HepG2 (cell line): Measurements from ENCODE around the gene SMIM14. TPM values are rescaled to one million over a fixed set of nuclear protein-coding genes. Genes with fewer than 3 reads are reported as not detected.

Source experiments
- CENPX ChIP-seq: sonication (generic); formaldehyde crosslinking; IDR thresholded peaks from 2 replicates; pipeline ENCODE4 v1.9.0; 2021; ENCODE audit warnings: mild to moderate bottlenecking, missing genetic modification reagents, moderate library complexity
- DMAP1 ChIP-seq: IDR thresholded peaks from 2 replicates; pipeline ENCODE4 v1.6.1; 2016
- HDAC1 ChIP-seq: sonication (generic); formaldehyde crosslinking; IDR thresholded peaks from 2 replicates; pipeline ENCODE4 v1.5.1; 2020; ENCODE audit warnings: mild to moderate bottlenecking, missing genetic modification reagents
- HNRNPL ChIP-seq: fragments of 200-400 bp; formaldehyde crosslinking; IDR thresholded peaks from 2 replicates; pipeline ENCODE4 v1.6.1; 2017; ENCODE audit warnings: mild to moderate bottlenecking, low read depth, low read length
- MAFK ChIP-seq, 2 experiments: IDR thresholded peaks in 1 of 2; conservative IDR thresholded peaks in 1 of 2; 2 replicates each; pipeline ENCODE4 v1.6.1; 2011; ENCODE audit warnings: improper control_type of control experiment in 2 of 2, low read length in 2 of 2
- MATR3 ChIP-seq: sonication (generic); formaldehyde crosslinking; IDR thresholded peaks from 2 replicates; pipeline ENCODE4 v1.4.0; 2020; ENCODE audit warnings: missing genetic modification reagents
- MZF1 ChIP-seq: sonication (generic); formaldehyde crosslinking; IDR thresholded peaks from 2 replicates; pipeline ENCODE4 v1.8.1; 2023; ENCODE audit warnings: mild to moderate bottlenecking, missing genetic modification reagents, borderline replicate concordance
- RFX1 ChIP-seq: fragments of 450-650 bp; IDR thresholded peaks from 2 replicates; pipeline ENCODE4 v1.6.1; 2017
- SAP130 ChIP-seq: IDR thresholded peaks from 2 replicates; pipeline ENCODE4 v1.6.1; 2016; ENCODE audit warnings: low read depth
- SNRNP70 ChIP-seq: fragments of 200-400 bp; formaldehyde crosslinking; IDR thresholded peaks from 2 replicates; pipeline ENCODE4 v1.6.1; 2017; ENCODE audit warnings: mild to moderate bottlenecking, low read depth, low read length, moderate library complexity
- SRSF4 ChIP-seq: fragments of 200-400 bp; formaldehyde crosslinking; IDR thresholded peaks from one replicate; pipeline ENCODE4 v1.6.1; 2018; ENCODE audit warnings: mild to moderate bottlenecking, low read depth, low read length, moderate library complexity; ENCODE audit not compliant: poor library complexity, severe bottlenecking
- ZNF30 ChIP-seq: sonication (generic); formaldehyde crosslinking; IDR thresholded peaks from 2 replicates; pipeline ENCODE4 v1.5.0; 2020; ENCODE audit warnings: mild to moderate bottlenecking, missing genetic modification reagents
- ZNF432 ChIP-seq: sonication (generic); formaldehyde crosslinking; IDR thresholded peaks from 2 replicates; pipeline ENCODE4 v1.5.0; 2020; ENCODE audit warnings: missing genetic modification reagents, mild to moderate bottlenecking, borderline replicate concordance
- ZNF562 ChIP-seq: sonication (generic); formaldehyde crosslinking; IDR thresholded peaks from 2 replicates; pipeline ENCODE4 v1.8.0; 2022; ENCODE audit warnings: missing genetic modification reagents, borderline replicate concordance
- ZNF644 ChIP-seq: IDR thresholded peaks from 2 replicates; pipeline ENCODE4 v1.6.1; 2016; ENCODE audit warnings: low read depth
- ZNF660 ChIP-seq: sonication (generic); formaldehyde crosslinking; IDR thresholded peaks from 2 replicates; pipeline ENCODE4 v1.5.1; 2020; ENCODE audit warnings: mild to moderate bottlenecking, low read depth, missing genetic modification reagents, borderline replicate concordance
- ZNF678 ChIP-seq: sonication (generic); formaldehyde crosslinking; IDR thresholded peaks from 2 replicates; pipeline ENCODE4 v1.4.0; 2020; ENCODE audit warnings: mild to moderate bottlenecking, missing genetic modification reagents
- ZNF713 ChIP-seq: sonication (generic); formaldehyde crosslinking; IDR thresholded peaks from 2 replicates; pipeline ENCODE4 v1.4.0; 2020; ENCODE audit warnings: mild to moderate bottlenecking, missing genetic modification reagents
- polyA plus RNA-seq, 8 experiments: library from polyadenylated mRNA; depleted of rRNA in 3 of 8; stranded (reverse) in 7 of 8; unstranded in 1 of 8; fragments of >200 nt; fragmentation: Illumina TruSeq in 4 of 8; extraction: Trizol in 4 of 8; gene quantifications; 2 replicates each; pipeline versions ENCODE4 v1.2.1 to v1.2.3, GENCODE V29; 2011 to 2016; ENCODE audit warnings: low read depth in 4 of 8, missing spikeins in 1 of 8, mixed read lengths in 1 of 8; ENCODE audit not compliant: insufficient read depth in 1 of 8
- total RNA-seq, 5 experiments: library from RNA; depleted of rRNA; stranded (reverse); fragments of >200 nt; fragmentation: Illumina TruSeq; extraction: Trizol; gene quantifications; 2 replicates each; pipeline ENCODE4 v1.2.3, GENCODE V29; 2016; ENCODE audit warnings: low read depth in 1 of 5
- TF ChIP-seq, protein P1 (sequence below): sonication (generic); formaldehyde crosslinking; IDR thresholded peaks from 2 replicates; pipeline ENCODE4 v1.4.0; 2020; ENCODE audit warnings: missing genetic modification reagents, borderline replicate concordance
- TF ChIP-seq, protein P2 (sequence below): sonication (generic); formaldehyde crosslinking; IDR thresholded peaks from 2 replicates; pipeline ENCODE4 v1.5.0; 2020; ENCODE audit warnings: mild to moderate bottlenecking, missing genetic modification reagents
- TF ChIP-seq, protein P3 (sequence below): sonication (generic); formaldehyde crosslinking; IDR thresholded peaks from 2 replicates; pipeline ENCODE4 v1.5.0; 2020; ENCODE audit warnings: missing genetic modification reagents
- TF ChIP-seq, protein P4 (sequence below): sonication (generic); formaldehyde crosslinking; IDR thresholded peaks from 2 replicates; pipeline ENCODE4 v1.9.0; 2021; ENCODE audit warnings: missing genetic modification reagents, mild to moderate bottlenecking, borderline replicate concordance
- TF ChIP-seq, protein P5 (sequence below): IDR thresholded peaks from 2 replicates; pipeline ENCODE4 v1.6.1; 2016; ENCODE audit warnings: mild to moderate bottlenecking, missing biosample characterization, missing genetic modification reagents

The SMIM14 gene
- total and polyA plus RNA-seq, 2 of the 13 experiments (the other 11 are each of a cell fraction or from before 2014, with no cell fraction given): 16.3 to 28.1 TPM

DNA sequence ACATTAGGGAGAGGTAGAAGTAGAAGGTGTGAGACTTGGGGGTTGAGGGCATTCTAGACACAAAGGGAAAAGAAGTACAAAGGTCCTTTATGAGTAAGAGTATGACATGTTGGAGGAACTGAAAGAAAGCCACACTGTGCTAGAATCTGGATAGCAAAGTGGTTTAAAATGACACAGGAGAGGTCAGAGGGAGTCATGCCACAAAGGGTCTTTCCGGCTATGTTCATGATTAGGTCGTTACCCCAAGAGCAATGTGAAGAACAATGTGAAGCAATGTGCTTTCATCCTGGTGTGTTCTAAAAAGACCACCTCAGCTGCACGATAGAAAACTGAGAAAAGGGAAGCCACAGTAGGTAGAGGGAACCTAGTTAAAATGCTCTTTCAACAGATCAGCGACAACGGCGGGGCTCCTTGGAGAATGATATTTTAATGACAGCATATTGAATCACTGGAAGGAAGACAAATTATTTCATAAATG is 29.2 kb downstream of the SMIM14 start (continued):
- TF ChIP-seq, protein P1, sequence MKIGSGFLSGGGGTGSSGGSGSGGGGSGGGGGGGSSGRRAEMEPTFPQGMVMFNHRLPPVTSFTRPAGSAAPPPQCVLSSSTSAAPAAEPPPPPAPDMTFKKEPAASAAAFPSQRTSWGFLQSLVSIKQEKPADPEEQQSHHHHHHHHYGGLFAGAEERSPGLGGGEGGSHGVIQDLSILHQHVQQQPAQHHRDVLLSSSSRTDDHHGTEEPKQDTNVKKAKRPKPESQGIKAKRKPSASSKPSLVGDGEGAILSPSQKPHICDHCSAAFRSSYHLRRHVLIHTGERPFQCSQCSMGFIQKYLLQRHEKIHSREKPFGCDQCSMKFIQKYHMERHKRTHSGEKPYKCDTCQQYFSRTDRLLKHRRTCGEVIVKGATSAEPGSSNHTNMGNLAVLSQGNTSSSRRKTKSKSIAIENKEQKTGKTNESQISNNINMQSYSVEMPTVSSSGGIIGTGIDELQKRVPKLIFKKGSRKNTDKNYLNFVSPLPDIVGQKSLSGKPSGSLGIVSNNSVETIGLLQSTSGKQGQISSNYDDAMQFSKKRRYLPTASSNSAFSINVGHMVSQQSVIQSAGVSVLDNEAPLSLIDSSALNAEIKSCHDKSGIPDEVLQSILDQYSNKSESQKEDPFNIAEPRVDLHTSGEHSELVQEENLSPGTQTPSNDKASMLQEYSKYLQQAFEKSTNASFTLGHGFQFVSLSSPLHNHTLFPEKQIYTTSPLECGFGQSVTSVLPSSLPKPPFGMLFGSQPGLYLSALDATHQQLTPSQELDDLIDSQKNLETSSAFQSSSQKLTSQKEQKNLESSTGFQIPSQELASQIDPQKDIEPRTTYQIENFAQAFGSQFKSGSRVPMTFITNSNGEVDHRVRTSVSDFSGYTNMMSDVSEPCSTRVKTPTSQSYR: no peak
- TF ChIP-seq SRSF4 (no peak), CENPX (CRISPR knock-in tag) (no peak), MATR3 (CRISPR knock-in tag) (no peak), ZNF660 (CRISPR knock-in tag) (no peak), ZNF678 (no peak), HDAC1 (CRISPR knock-in tag) (no peak), ZNF432 (CRISPR knock-in tag) (no peak), RFX1 (no peak), HNRNPL (no peak), DMAP1 (CRISPR knock-in tag) (0 out of 2 replicates have a peak, but pooled peaks have one; percentile 29), ZNF644 (CRISPR knock-in tag) (0 out of 2 replicates have a peak, but pooled peaks have one; percentile 58), MZF1 (CRISPR knock-in tag) (no peak), SAP130 (CRISPR knock-in tag) (0 out of 2 replicates have a peak, but pooled peaks have one; percentile 15), MAFK (conservative IDR thresholded peaks at IDR 0.05 in 1 of 2, IDR thresholded peaks at IDR 0.05 in 1 of 2; ENCODE audit: low read length in 2 of 2) (no peak), ZNF30 (no peak), ZNF562 (CRISPR knock-in tag) (no peak), SNRNP70 (no peak), ZNF713 (CRISPR knock-in tag) (no peak)
- TF ChIP-seq, protein P2, sequence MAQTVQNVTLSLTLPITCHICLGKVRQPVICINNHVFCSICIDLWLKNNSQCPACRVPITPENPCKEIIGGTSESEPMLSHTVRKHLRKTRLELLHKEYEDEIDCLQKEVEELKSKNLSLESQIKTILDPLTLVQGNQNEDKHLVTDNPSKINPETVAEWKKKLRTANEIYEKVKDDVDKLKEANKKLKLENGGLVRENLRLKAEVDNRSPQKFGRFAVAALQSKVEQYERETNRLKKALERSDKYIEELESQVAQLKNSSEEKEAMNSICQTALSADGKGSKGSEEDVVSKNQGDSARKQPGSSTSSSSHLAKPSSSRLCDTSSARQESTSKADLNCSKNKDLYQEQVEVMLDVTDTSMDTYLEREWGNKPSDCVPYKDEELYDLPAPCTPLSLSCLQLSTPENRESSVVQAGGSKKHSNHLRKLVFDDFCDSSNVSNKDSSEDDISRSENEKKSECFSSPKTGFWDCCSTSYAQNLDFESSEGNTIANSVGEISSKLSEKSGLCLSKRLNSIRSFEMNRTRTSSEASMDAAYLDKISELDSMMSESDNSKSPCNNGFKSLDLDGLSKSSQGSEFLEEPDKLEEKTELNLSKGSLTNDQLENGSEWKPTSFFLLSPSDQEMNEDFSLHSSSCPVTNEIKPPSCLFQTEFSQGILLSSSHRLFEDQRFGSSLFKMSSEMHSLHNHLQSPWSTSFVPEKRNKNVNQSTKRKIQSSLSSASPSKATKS (CRISPR knock-in tag): no peak
- TF ChIP-seq, protein P3, sequence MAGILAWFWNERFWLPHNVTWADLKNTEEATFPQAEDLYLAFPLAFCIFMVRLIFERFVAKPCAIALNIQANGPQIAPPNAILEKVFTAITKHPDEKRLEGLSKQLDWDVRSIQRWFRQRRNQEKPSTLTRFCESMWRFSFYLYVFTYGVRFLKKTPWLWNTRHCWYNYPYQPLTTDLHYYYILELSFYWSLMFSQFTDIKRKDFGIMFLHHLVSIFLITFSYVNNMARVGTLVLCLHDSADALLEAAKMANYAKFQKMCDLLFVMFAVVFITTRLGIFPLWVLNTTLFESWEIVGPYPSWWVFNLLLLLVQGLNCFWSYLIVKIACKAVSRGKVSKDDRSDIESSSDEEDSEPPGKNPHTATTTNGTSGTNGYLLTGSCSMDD (CRISPR knock-in tag): no peak
- TF ChIP-seq, protein P4, sequence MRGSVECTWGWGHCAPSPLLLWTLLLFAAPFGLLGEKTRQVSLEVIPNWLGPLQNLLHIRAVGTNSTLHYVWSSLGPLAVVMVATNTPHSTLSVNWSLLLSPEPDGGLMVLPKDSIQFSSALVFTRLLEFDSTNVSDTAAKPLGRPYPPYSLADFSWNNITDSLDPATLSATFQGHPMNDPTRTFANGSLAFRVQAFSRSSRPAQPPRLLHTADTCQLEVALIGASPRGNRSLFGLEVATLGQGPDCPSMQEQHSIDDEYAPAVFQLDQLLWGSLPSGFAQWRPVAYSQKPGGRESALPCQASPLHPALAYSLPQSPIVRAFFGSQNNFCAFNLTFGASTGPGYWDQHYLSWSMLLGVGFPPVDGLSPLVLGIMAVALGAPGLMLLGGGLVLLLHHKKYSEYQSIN (CRISPR knock-in tag): no peak
- TF ChIP-seq, protein P5, sequence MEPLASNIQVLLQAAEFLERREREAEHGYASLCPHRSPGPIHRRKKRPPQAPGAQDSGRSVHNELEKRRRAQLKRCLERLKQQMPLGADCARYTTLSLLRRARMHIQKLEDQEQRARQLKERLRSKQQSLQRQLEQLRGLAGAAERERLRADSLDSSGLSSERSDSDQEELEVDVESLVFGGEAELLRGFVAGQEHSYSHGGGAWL (CRISPR knock-in tag): no peak
